Liver (tissue), 9 donors: Measurements from ENCODE around the gene RAD51B. TPM values are rescaled to one million over a fixed set of nuclear protein-coding genes. Genes with fewer than 3 reads are reported as not detected.

ENCODE experiments used
- DNase-seq: peaks from one replicate; pipeline ENCODE4 v3.0.0-alpha.2; 2017; ENCODE audit warnings: low spot score
- H3K27ac ChIP-seq, 2 donors: one replicate each; pipeline ENCODE4 v1.7.0; 2013; ENCODE audit warnings: inconsistent platforms in 2 of 2, low read length in 2 of 2, control low read depth in 1 of 2, low read depth in 1 of 2, mild to moderate bottlenecking in 1 of 2
- H3K27me3 ChIP-seq, 4 donors: one replicate each; pipeline versions ENCODE4 v1.6.1 to v1.7.0; 2013; ENCODE audit warnings: low read length in 3 of 4, inconsistent platforms in 1 of 4, mild to moderate bottlenecking in 1 of 4, moderate library complexity in 1 of 4; ENCODE audit not compliant: control insufficient read depth in 4 of 4, insufficient read depth in 4 of 4
- H3K36me3 ChIP-seq, 4 donors: one replicate each; pipeline versions ENCODE4 v1.6.1 to v1.7.0; 2013; ENCODE audit warnings: low read length in 3 of 4, mild to moderate bottlenecking in 3 of 4, low read depth in 1 of 4, moderate library complexity in 1 of 4; ENCODE audit not compliant: control insufficient read depth in 4 of 4, insufficient read depth in 3 of 4
- H3K4me1 ChIP-seq, 4 donors: one replicate each; pipeline versions ENCODE4 v1.6.1 to v1.7.0; 2013; ENCODE audit warnings: low read length in 3 of 4, mild to moderate bottlenecking in 3 of 4, moderate library complexity in 1 of 4; ENCODE audit not compliant: control insufficient read depth in 4 of 4, insufficient read depth in 4 of 4
- H3K4me3 ChIP-seq, 3 donors: one replicate each; pipeline versions ENCODE4 v1.6.1 to v1.7.0; 2013; ENCODE audit warnings: low read length in 3 of 3, control low read depth in 1 of 3, low read depth in 1 of 3, mild to moderate bottlenecking in 1 of 3
- H3K9ac ChIP-seq, 2 donors: one replicate each; pipeline ENCODE4 v1.7.0; 2013; ENCODE audit warnings: low read length in 2 of 2, mild to moderate bottlenecking in 2 of 2, moderate library complexity in 2 of 2, control low read depth in 1 of 2, low read depth in 1 of 2
- H3K9me3 ChIP-seq, 4 donors: one replicate each; pipeline versions ENCODE4 v1.6.1 to v1.7.0; 2013; ENCODE audit warnings: low read length in 3 of 4; ENCODE audit not compliant: control insufficient read depth in 4 of 4
- EGR1 ChIP-seq, 2 donors: IDR thresholded peaks; 2 replicates each; pipeline ENCODE4 v1.6.1; 2016 to 2018; ENCODE audit warnings: antibody characterized with exemption in 2 of 2, low read depth in 2 of 2
- FOXA1 ChIP-seq: IDR thresholded peaks from 2 replicates; pipeline ENCODE4 v1.6.1; 2016; ENCODE audit warnings: antibody characterized with exemption
- FOXA2 ChIP-seq: IDR thresholded peaks from 2 replicates; pipeline ENCODE4 v1.6.1; 2016; ENCODE audit warnings: antibody characterized with exemption
- GABPA ChIP-seq, 2 donors: IDR thresholded peaks in 1 of 2; conservative IDR thresholded peaks in 1 of 2; 2 replicates each; pipeline ENCODE4 v1.6.1; 2016; ENCODE audit warnings: antibody characterized with exemption in 2 of 2, mild to moderate bottlenecking in 1 of 2, moderate library complexity in 1 of 2
- HNF4G ChIP-seq: IDR thresholded peaks from 2 replicates; pipeline ENCODE4 v1.6.1; 2016; ENCODE audit warnings: antibody characterized with exemption
- JUND ChIP-seq, 2 donors: IDR thresholded peaks; 2 replicates each; pipeline ENCODE4 v1.6.1; 2016; ENCODE audit warnings: antibody characterized with exemption in 2 of 2
- NR2F2 ChIP-seq: IDR thresholded peaks from 2 replicates; pipeline ENCODE4 v1.6.1; 2016; ENCODE audit warnings: antibody characterized with exemption
- RAD21 ChIP-seq, 2 donors: IDR thresholded peaks; 2 replicates each; pipeline ENCODE4 v1.6.1; 2016; ENCODE audit warnings: antibody characterized with exemption in 2 of 2, mild to moderate bottlenecking in 2 of 2
- RXRA ChIP-seq, 2 donors: IDR thresholded peaks; 2 replicates each; pipeline ENCODE4 v1.6.1; 2017 to 2018; ENCODE audit warnings: antibody characterized with exemption in 2 of 2, mild to moderate bottlenecking in 1 of 2
- SP1 ChIP-seq: IDR thresholded peaks from 2 replicates; pipeline ENCODE4 v1.6.1; 2018; ENCODE audit warnings: antibody characterized with exemption, mild to moderate bottlenecking
- TAF1 ChIP-seq: conservative IDR thresholded peaks from 2 replicates; pipeline ENCODE4 v1.6.1; 2016; ENCODE audit warnings: antibody characterized with exemption, mild to moderate bottlenecking
- YY1 ChIP-seq: IDR thresholded peaks from 2 replicates; pipeline ENCODE4 v1.6.1; 2016; ENCODE audit warnings: antibody characterized with exemption, mild to moderate bottlenecking
- WGBS: extraction: QIAGEN DNeasy Blood & Tissue Kit; methylation state at CpG from one replicate; pipeline ENCODE4 v1.1.7; 2013; 5-methylcytosine and 5-hydroxymethylcytosine counted together
- polyA plus RNA-seq, 2 donors: library from polyadenylated mRNA; stranded (reverse) in 1 of 2; unstranded in 1 of 2; fragments of 200-250 nt in 1 of 2; fragments of >200 nt in 1 of 2; fragmentation: Nextera tagmentation in 1 of 2; extraction: Ambion mirVana in 1 of 2; gene quantifications; one replicate each; pipeline versions ENCODE4 v1.2.1 to v1.2.3, GENCODE V29; 2013 to 2015
- total RNA-seq, 2 donors: library from RNA; depleted of rRNA; stranded (reverse); fragments of >200 nt; gene quantifications; one replicate each; pipeline ENCODE4 v1.2.3, GENCODE V29; 2014
- TF ChIP-seq, protein P1 (sequence below): IDR thresholded peaks from 2 replicates; pipeline ENCODE4 v1.6.1; 2016; ENCODE audit warnings: antibody characterized with exemption
- TF ChIP-seq, protein P2 (sequence below): IDR thresholded peaks from 2 replicates; pipeline ENCODE4 v1.6.1; 2016; ENCODE audit warnings: antibody characterized with exemption, mild to moderate bottlenecking
- TF ChIP-seq, protein P3 (sequence below): fragments of 150-350 bp; IDR thresholded peaks from 2 replicates; pipeline ENCODE4 v1.5.1; 2017; ENCODE audit warnings: improper control_type of control experiment, low read depth, low read length; ENCODE audit not compliant: missing input control
- TF ChIP-seq, protein P4 (sequence below): IDR thresholded peaks from 2 replicates; pipeline ENCODE4 v1.6.1; 2016; ENCODE audit warnings: antibody characterized with exemption
- TF ChIP-seq, protein P5 (sequence below): IDR thresholded peaks from 2 replicates; pipeline ENCODE4 v1.6.1; 2016; ENCODE audit warnings: antibody characterized with exemption
- donor health status: healthy.
- donor health status: healthy.
- donor health status: healthy.
- donor health status: healthy.
- donor health status: healthy.

The RAD51B gene
- total and polyA plus RNA-seq, 4 donors = 0.81 to 12.9 (median 2.4) TPM

DNA sequence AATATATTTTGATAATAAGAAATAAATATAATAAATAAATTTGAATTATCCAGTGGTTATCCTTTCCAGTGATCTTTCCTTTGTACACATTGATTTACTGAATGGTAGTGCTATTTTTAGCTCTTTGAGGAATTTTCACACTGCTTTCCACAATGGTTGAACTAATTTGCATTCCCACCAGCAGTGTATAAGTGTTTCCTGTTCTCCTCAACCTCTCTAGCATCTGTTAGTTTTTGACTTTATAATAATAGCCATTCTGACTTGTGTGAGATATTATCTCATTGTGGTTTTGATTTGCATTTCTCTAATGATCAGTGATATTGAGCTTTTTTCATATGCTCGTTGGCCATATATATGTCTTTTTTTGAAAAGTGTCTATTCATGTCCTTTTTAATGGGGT lies 333.7 kb downstream of the RAD51B start:
- WGBS = 91% methylated on average over 1 of the region's 1 CpG
- peaks cover 5 to 13% (median 11%) of the 10 kb centered on the region in 4 donors for H3K4me1 ChIP-seq
- H3K36me3 ChIP-seq = no peaks in the 10 kb centered on the region
- no peak overlapping the region for H3K9ac ChIP-seq
- H3K9me3 ChIP-seq = peaks cover 0 to 3% (median 0%) of the 10 kb centered on the region in 4 donors
- H3K27ac ChIP-seq = no peak overlapping the region
- DNase-seq = no peak
- H3K27me3 ChIP-seq = no peaks in the 10 kb centered on the region
- TF ChIP-seq JUND (IDR thresholded peaks at IDR 0.05) = no peak
- no peak for TF ChIP-seq SP1
- TF ChIP-seq, protein P1, sequence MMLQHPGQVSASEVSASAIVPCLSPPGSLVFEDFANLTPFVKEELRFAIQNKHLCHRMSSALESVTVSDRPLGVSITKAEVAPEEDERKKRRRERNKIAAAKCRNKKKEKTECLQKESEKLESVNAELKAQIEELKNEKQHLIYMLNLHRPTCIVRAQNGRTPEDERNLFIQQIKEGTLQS = no peak
- TF ChIP-seq RXRA (IDR thresholded peaks at IDR 0.05) = no peak
- TF ChIP-seq HNF4G = no peak
- no peak for TF ChIP-seq FOXA2
- TF ChIP-seq, protein P2, sequence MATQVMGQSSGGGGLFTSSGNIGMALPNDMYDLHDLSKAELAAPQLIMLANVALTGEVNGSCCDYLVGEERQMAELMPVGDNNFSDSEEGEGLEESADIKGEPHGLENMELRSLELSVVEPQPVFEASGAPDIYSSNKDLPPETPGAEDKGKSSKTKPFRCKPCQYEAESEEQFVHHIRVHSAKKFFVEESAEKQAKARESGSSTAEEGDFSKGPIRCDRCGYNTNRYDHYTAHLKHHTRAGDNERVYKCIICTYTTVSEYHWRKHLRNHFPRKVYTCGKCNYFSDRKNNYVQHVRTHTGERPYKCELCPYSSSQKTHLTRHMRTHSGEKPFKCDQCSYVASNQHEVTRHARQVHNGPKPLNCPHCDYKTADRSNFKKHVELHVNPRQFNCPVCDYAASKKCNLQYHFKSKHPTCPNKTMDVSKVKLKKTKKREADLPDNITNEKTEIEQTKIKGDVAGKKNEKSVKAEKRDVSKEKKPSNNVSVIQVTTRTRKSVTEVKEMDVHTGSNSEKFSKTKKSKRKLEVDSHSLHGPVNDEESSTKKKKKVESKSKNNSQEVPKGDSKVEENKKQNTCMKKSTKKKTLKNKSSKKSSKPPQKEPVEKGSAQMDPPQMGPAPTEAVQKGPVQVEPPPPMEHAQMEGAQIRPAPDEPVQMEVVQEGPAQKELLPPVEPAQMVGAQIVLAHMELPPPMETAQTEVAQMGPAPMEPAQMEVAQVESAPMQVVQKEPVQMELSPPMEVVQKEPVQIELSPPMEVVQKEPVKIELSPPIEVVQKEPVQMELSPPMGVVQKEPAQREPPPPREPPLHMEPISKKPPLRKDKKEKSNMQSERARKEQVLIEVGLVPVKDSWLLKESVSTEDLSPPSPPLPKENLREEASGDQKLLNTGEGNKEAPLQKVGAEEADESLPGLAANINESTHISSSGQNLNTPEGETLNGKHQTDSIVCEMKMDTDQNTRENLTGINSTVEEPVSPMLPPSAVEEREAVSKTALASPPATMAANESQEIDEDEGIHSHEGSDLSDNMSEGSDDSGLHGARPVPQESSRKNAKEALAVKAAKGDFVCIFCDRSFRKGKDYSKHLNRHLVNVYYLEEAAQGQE = no peak
- TF ChIP-seq TAF1 = no peak
- no peak for TF ChIP-seq RAD21 (IDR thresholded peaks at IDR 0.05)
- TF ChIP-seq GABPA (IDR thresholded peaks at IDR 0.05 in 1 of 2, conservative IDR thresholded peaks at IDR 0.05 in 1 of 2) = no peak
- TF ChIP-seq, protein P3, sequence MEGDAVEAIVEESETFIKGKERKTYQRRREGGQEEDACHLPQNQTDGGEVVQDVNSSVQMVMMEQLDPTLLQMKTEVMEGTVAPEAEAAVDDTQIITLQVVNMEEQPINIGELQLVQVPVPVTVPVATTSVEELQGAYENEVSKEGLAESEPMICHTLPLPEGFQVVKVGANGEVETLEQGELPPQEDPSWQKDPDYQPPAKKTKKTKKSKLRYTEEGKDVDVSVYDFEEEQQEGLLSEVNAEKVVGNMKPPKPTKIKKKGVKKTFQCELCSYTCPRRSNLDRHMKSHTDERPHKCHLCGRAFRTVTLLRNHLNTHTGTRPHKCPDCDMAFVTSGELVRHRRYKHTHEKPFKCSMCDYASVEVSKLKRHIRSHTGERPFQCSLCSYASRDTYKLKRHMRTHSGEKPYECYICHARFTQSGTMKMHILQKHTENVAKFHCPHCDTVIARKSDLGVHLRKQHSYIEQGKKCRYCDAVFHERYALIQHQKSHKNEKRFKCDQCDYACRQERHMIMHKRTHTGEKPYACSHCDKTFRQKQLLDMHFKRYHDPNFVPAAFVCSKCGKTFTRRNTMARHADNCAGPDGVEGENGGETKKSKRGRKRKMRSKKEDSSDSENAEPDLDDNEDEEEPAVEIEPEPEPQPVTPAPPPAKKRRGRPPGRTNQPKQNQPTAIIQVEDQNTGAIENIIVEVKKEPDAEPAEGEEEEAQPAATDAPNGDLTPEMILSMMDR = no peak
- H3K4me3 ChIP-seq = no peak overlapping the region

DNA sequence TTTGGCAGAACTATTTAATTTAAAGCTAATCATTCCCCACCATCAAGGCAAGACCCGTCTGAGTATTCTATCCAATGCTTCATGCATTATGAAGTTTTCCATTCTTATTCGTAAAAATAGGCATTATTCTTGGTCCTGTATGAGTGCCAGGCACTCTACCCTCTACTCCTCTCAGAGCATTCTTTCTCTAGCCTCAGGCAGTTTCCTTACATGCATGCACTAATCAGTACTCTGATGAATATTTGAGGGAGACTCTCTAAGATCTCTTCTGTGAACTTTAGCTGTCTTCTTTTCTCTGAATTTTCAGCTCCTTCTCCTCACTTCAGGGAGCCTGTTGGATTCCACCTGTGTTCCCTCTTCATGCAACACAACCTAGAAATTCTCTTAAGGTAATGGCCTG lies 334.7 kb downstream of the RAD51B start:
- no peak for DNase-seq
- TF ChIP-seq NR2F2 (no peak), RAD21 (IDR thresholded peaks at IDR 0.05) (no peak), RXRA (IDR thresholded peaks at IDR 0.05) (no peak), HNF4G (no peak), FOXA2 (no peak), SP1 (no peak), TAF1 (no peak), YY1 (no peak), EGR1 (IDR thresholded peaks at IDR 0.05; ENCODE audit: low read depth in 2 of 2) (no peak), FOXA1 (no peak)
- TF ChIP-seq, protein P4, sequence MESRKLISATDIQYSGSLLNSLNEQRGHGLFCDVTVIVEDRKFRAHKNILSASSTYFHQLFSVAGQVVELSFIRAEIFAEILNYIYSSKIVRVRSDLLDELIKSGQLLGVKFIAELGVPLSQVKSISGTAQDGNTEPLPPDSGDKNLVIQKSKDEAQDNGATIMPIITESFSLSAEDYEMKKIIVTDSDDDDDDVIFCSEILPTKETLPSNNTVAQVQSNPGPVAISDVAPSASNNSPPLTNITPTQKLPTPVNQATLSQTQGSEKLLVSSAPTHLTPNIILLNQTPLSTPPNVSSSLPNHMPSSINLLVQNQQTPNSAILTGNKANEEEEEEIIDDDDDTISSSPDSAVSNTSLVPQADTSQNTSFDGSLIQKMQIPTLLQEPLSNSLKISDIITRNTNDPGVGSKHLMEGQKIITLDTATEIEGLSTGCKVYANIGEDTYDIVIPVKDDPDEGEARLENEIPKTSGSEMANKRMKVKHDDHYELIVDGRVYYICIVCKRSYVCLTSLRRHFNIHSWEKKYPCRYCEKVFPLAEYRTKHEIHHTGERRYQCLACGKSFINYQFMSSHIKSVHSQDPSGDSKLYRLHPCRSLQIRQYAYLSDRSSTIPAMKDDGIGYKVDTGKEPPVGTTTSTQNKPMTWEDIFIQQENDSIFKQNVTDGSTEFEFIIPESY = no peak
- TF ChIP-seq, protein P1 = no peak
- TF ChIP-seq, protein P2 = no peak
- TF ChIP-seq, protein P3 = no peak
- TF ChIP-seq, protein P5, sequence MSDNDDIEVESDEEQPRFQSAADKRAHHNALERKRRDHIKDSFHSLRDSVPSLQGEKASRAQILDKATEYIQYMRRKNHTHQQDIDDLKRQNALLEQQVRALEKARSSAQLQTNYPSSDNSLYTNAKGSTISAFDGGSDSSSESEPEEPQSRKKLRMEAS = no peak
- Histone ChIP-seq H3K27me3 (no peaks in the 10 kb centered on the region), H3K4me3 (no peak overlapping the region), H3K4me1 (peaks cover 5 to 17% (median 12%) of the 10 kb centered on the region in 4 donors), H3K36me3 (no peaks in the 10 kb centered on the region), H3K9ac (no peak overlapping the region), H3K9me3 (no peaks in the 10 kb centered on the region), H3K27ac (no peak overlapping the region)
- 98% methylated on average over 2 of the region's 2 CpGs for WGBS
